Ovary (tissue), 3 donors: Measurements from ENCODE around the gene LMF1.

ENCODE experiments used
- CTCF ChIP-seq, 3 donors: fragments of 450-650 bp in 2 of 3; fragments of 200-600 bp in 1 of 3; IDR thresholded peaks; one replicate each; pipeline versions ENCODE4 v1.5.1 to v1.8.0; 2016 to 2022; ENCODE audit warnings: antibody characterized with exemption in 3 of 3, mild to moderate bottlenecking in 1 of 3
- EP300 ChIP-seq: sonication (generic); formaldehyde crosslinking; IDR thresholded peaks from one replicate; pipeline ENCODE4 v1.6.1; 2017; ENCODE audit warnings: antibody characterized with exemption
- POLR2A ChIP-seq: fragments of 450-650 bp; IDR thresholded peaks from one replicate; pipeline ENCODE4 v1.6.1; 2017; ENCODE audit warnings: antibody characterized with exemption, mild to moderate bottlenecking, moderate library complexity
- donor health status: DM: no; HTN: no; CAD: no.

GRCh38 chr16:841455-842060, 129.2 kb downstream of the LMF1 start:
- TF ChIP-seq CTCF (IDR thresholded peaks at IDR 0.05) (no peak), POLR2A (no peak), EP300 (no peak)
